Measurements from ENCODE around the gene SEL1L3. TPM values are rescaled to one million over a fixed set of nuclear protein-coding genes. Genes with fewer than 3 reads are reported as not detected.

The SEL1L3 gene
- total RNA-seq, 1 donor from 2014 or later: 8.3 TPM

- no peak overlapping the region for H3K27ac ChIP-seq
- no peak for DNase-seq (ENCODE audit: extremely low spot score in 2 of 2)
- H3K27me3 ChIP-seq: no peaks in the 10 kb centered on the region
- H3K9me3 ChIP-seq: no peaks in the 10 kb centered on the region
- intact Hi-C loops (cut with DNase I): no loop called here
- TF ChIP-seq POLR2A (IDR thresholded peaks at IDR 0.05) (no peak), POLR2AphosphoS5 (IDR thresholded peaks at IDR 0.05; ENCODE audit: insufficient read depth in 1 of 2, low read depth in 1 of 2) (no peak)
- no peak overlapping the region for H3K4me3 ChIP-seq
- no peaks in the 10 kb centered on the region for H3K4me1 ChIP-seq
- H3K36me3 ChIP-seq: no peaks in the 10 kb centered on the region
These were observed 25.7 kb downstream of the SEL1L3 start for GRCh38 chr4:25837107-25837506.

DNA sequence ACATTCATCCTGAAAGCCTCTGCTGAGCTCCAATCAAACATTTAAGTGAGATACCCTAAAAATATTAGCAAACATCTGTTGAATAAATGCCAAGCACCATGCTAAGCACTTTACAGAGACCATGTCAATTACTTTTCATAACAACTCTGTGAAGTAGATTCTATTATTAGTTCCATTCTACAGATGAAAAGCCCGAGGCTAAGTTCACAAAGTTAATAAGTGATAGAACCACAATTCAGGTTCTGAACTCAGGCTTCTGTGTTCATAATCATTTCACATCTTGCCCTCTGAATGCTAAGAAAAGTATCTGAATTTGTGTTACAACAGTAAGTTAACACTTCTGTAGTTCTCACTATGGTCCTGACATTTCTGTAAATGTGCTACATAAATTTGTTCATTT lies 27.4 kb downstream of the SEL1L3 start:
- no peaks in the 10 kb centered on the region for H3K4me1 ChIP-seq
- H3K9me3 ChIP-seq: no peaks in the 10 kb centered on the region
- H3K27me3 ChIP-seq: no peaks in the 10 kb centered on the region
- no peak for TF ChIP-seq POLR2AphosphoS5 (IDR thresholded peaks at IDR 0.05; ENCODE audit: insufficient read depth in 1 of 2, low read depth in 1 of 2)
- TF ChIP-seq POLR2A (IDR thresholded peaks at IDR 0.05): no peak
- no peak for TF ChIP-seq CTCF (IDR thresholded peaks at IDR 0.05)
- no peak for DNase-seq (ENCODE audit: extremely low spot score in 2 of 2)
- H3K36me3 ChIP-seq: no peaks in the 10 kb centered on the region
- intact Hi-C loops (cut with DNase I): no loop called here
- no peak overlapping the region for H3K4me3 ChIP-seq
- H3K27ac ChIP-seq: no peak overlapping the region

- Histone ChIP-seq H3K4me3 (no peak overlapping the region), H3K36me3 (no peaks in the 10 kb centered on the region), H3K9me3 (no peaks in the 10 kb centered on the region), H3K4me1 (no peaks in the 10 kb centered on the region), H3K27me3 (no peaks in the 10 kb centered on the region), H3K27ac (no peak overlapping the region)
- intact Hi-C loops (cut with DNase I): no loop called here
- no peak for TF ChIP-seq POLR2AphosphoS5 (IDR thresholded peaks at IDR 0.05; ENCODE audit: insufficient read depth in 1 of 2, low read depth in 1 of 2)
- TF ChIP-seq CTCF (IDR thresholded peaks at IDR 0.05): no peak
- no peak for DNase-seq (ENCODE audit: extremely low spot score in 2 of 2)
These were observed 28.2 kb downstream of the SEL1L3 start for GRCh38 chr4:25834411-25835107.

- no peak overlapping the region for H3K27ac ChIP-seq
- H3K9me3 ChIP-seq: no peaks in the 10 kb centered on the region
- no peaks in the 10 kb centered on the region for H3K36me3 ChIP-seq
- H3K4me1 ChIP-seq: no peaks in the 10 kb centered on the region
- DNase-seq (ENCODE audit: extremely low spot score in 2 of 2): no peak
- TF ChIP-seq POLR2A (IDR thresholded peaks at IDR 0.05) (no peak), CTCF (IDR thresholded peaks at IDR 0.05) (no peak), POLR2AphosphoS5 (IDR thresholded peaks at IDR 0.05; ENCODE audit: insufficient read depth in 1 of 2, low read depth in 1 of 2) (no peak)
- no peaks in the 10 kb centered on the region for H3K27me3 ChIP-seq
- intact Hi-C loops (cut with DNase I): no loop called here
- H3K4me3 ChIP-seq: no peak overlapping the region
These were observed 32.2 kb downstream of the SEL1L3 start for GRCh38 chr4:25830548-25830947.

DNA sequence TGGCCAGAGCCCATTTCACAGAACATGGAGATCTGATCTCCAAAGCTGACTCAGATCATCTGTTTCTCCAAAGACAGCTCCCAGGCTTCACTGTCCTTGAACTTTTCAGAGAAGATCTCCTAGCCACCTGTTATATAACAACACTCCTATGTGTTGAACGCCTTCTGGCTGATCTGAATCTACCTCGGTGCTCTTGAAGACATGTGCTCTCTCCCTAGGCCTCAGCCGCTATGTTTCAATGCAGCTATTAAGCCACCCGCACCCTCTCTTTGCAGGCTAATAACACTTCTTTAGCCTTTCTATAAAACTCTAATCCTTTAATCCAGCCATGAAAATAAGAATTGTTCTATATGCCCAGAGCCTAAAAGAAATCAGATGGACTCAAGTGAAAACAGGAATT lies 34.9 kb downstream of the SEL1L3 start:
- no peak for DNase-seq (ENCODE audit: extremely low spot score in 2 of 2)
- intact Hi-C loops (cut with DNase I): no loop called here
- Histone ChIP-seq H3K4me3 (no peak overlapping the region), H3K27ac (no peak overlapping the region), H3K27me3 (no peaks in the 10 kb centered on the region), H3K4me1 (no peaks in the 10 kb centered on the region), H3K9me3 (no peaks in the 10 kb centered on the region), H3K36me3 (no peaks in the 10 kb centered on the region)
- TF ChIP-seq POLR2A (IDR thresholded peaks at IDR 0.05) (no peak), CTCF (IDR thresholded peaks at IDR 0.05) (no peak), POLR2AphosphoS5 (IDR thresholded peaks at IDR 0.05; ENCODE audit: insufficient read depth in 1 of 2, low read depth in 1 of 2) (no peak)
